ENCODE measurements around the gene RPL13A.

Gene RPL13A

DNA sequence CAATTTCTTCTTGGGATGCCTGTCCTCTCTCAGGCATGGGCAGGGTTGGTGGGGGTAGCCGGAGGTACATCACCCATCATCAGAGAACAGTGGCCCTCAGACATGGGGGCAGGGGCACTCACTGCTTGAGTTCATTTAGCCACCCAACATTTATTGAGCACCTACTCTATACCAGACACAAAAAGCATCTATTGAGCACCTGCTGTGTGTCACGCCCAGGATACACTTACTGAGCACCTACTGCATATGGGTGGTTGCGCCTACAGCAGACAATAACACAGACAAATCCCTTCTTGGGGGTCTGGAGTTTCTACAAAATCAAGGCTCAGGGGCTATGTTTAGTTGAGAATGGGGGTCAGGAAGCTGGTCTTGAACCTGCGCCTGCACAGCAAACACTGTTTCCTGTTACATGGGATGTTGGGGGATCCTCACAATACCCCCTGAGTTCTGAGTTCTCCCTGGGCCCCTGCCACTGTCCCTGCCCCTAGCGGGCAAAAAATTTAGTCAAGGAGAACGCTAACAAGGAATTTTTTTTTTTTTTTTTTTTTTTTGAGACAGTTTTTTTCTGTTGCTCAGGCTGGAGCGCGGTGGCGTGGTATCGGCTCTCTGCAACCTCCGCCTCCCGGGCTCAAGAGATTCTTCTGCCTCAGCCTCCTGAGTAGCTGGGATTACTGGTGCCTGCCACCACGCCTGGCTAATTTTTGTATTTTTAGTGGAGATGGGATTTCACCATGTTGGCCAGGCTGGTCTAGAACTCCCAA lies 52.0 kb downstream of the RPL13A start:
- Histone ChIP-seq H3K36me3 (ENCODE audit: control insufficient read depth in 1 of 2, insufficient read depth in 2 of 2, low read length in 2 of 2) (peaks cover 11 to 16% of the 10 kb centered on the region in 2 donors), H3K27ac (ENCODE audit: low read length) (no peak overlapping the region), H3K4me1 (ENCODE audit: control insufficient read depth in 1 of 2, insufficient read depth in 2 of 2, low read length in 2 of 2) (peaks cover 0 to 2% of the 10 kb centered on the region in 2 donors), H3K27me3 (ENCODE audit: low read depth, low read length) (no peaks in the 10 kb centered on the region), H3K4me3 (ENCODE audit: low read depth in 1 of 2, low read length in 2 of 2) (no peak overlapping the region), H3K9me3 (ENCODE audit: control insufficient read depth in 1 of 2, low read length in 2 of 2) (no peaks in the 10 kb centered on the region)
